Measurements from ENCODE around the gene LRRN4. TPM values are rescaled to one million over a fixed set of nuclear protein-coding genes. Genes with fewer than 3 reads are reported as not detected.

LRRN4 gene
- total RNA-seq, result not detected

- no peak for DNase-seq
Observed at GRCh38 chr20:6053776-6054688, at the start of gene LRRN4. TSS of gene LRRN4 (minus strand) at chr20:6054060. CDS start at chr20:6052799, 1,261 bp downstream.

DNA sequence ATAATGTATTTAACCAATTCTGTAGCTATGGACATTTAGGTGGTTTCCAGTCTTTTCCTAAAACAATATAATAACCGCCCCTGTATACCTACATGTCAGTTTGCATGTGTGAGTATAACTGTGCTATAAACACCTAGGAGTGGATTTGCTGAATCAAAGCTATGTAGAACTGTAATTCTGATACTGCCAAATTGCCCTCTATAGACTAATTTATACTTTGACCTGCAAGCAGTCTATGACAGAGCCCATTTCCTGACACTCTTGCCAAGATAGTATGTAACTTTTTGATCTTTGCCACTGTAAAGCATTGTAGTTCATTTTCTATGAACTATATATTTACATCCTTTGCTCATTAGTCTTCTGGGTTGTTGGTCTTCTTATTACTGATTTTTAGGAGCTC is 49.4 kb upstream of the LRRN4 start:
- DNase-seq, result no peak

DNA sequence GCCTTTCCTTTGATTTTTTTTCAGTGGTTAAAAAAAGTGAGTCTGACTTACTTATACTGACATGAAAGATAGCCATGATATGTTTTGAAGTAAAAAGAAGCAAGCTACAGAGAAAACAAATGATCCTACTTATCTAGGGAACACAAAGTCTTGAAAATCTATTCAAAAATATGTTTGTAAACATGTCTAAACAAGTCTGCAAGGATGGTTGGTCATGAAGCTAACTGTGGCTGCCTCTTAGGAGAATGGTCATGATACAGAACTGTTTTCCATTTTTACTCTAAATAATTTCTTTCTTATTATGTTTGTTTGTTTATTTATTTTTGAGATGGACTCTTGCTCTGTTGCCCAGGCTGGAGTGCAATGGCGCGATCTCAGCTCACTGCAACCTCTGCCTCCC is 47.5 kb upstream of the LRRN4 start:
- no peak for DNase-seq

GRCh38 chr20:6100246-6100645 is 46.4 kb upstream of the LRRN4 start:
- DNase-seq, result no peak

- no peak for DNase-seq
Observed at GRCh38 chr20:6099819-6100218, 46.0 kb upstream of the LRRN4 start.

DNA sequence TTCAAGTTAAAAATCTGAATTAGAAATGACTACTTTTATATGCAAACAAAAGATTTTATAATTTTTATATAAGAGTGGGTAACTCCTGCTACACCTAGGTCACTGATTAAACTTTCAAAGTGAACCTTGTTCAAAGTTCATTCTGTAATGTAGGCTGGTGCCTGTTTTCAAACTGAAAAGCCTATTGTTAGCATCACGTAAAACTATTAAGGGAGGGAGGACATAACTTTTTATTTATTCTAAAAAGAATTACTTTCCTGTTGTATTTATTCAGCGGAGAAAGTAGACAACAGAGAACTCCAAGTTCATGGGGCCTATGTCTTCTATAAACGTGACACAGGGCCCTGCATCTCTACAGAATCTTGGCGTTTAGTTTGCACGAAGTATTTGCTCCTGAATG is 41.5 kb upstream of the LRRN4 start:
- no peak for DNase-seq

DNA sequence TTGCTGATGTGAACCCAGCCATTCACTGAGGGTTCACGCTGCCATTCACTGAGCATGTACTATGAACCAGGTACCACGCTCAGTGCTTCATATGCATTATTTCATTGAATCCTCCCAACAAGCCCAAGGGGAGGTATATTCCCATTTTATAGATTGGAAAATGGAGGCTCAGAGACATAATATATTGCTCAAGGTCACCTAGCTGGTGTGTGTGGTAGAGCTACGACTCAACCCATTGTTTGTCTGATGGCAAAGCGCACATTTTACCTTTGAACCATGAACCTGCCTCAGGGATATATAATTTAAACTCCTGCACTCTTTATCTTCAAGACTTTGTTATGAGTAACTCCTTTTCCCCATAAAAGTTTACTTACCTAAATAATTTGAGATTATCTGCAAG is 40.7 kb upstream of the LRRN4 start:
- DNase-seq, result no peak

- no peak for DNase-seq
Observed at GRCh38 chr20:6094063-6094462, 40.2 kb upstream of the LRRN4 start.

GRCh38 chr20:6091661-6092060 is 37.8 kb upstream of the LRRN4 start:
- no peak for DNase-seq

- no peak for DNase-seq
Observed at GRCh38 chr20:6086868-6087267, 33.0 kb upstream of the LRRN4 start.

GRCh38 chr20:6083926-6084325 is 30.1 kb upstream of the LRRN4 start:
- DNase-seq, result no peak

- no peak for DNase-seq
Observed at GRCh38 chr20:6081236-6081635, 27.4 kb upstream of the LRRN4 start.

GRCh38 chr20:6079016-6079415 is 25.2 kb upstream of the LRRN4 start:
- DNase-seq, result no peak

DNA sequence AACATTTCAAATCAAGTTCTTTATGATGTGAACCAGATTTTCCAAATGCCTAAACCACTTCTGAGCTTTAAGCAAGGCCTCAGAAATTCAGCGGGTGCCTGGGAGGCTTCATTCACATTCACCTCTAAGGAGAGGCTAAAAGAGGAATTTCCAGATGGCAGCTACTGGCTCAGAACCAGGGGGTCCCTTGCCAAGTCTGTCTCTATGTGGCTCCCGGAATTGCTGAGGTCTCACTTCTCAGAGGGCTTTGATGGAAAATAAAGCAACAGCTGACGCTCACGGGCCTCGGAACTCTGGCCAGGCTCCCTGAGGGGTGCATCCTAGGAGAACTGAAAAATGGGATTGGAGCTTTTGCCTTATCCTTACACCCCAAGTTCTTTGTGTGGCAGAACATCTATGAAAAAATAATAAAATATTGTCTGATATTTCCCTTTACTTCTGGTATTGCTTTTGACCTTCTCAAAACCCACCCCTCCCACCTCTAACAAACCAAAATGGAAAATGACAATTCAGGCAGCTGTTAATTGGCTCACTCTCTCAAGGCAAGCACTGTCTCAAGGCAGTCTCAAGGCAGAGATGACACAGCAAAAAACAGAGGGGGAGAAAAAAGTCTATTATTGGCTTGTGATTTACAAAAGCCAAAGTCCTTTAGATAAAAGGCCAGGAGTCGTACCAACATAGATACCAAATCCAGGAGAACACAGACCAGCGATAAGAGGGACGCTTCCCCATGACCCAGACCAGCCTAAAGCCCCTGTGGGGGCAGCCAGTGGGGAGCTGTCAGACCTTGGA is 21.8 kb upstream of the LRRN4 start:
- DNase-seq, result no peak

GRCh38 chr20:6074784-6075183 is 20.9 kb upstream of the LRRN4 start:
- DNase-seq, result no peak

DNA sequence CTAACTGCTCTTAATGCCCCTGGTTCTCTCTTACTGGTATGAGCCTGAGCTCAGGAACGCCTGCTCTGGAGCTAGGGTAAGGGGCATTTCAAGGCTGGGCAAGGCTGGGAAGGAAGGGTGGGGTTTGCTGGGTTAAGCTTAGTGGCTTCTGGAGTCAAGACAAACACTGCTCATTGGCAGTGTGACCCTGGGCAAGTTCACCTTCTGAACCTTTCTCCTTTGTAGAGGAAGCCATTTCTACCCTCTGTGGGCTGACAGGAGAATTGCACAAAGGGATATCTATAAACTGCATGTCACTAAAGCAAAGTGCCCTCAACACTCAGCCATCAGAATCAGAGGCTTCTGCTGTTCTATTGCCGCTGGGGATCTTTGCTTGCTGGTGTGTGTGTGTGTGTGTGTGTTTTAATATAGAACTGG is 20.3 kb upstream of the LRRN4 start:
- DNase-seq, result no peak

DNA sequence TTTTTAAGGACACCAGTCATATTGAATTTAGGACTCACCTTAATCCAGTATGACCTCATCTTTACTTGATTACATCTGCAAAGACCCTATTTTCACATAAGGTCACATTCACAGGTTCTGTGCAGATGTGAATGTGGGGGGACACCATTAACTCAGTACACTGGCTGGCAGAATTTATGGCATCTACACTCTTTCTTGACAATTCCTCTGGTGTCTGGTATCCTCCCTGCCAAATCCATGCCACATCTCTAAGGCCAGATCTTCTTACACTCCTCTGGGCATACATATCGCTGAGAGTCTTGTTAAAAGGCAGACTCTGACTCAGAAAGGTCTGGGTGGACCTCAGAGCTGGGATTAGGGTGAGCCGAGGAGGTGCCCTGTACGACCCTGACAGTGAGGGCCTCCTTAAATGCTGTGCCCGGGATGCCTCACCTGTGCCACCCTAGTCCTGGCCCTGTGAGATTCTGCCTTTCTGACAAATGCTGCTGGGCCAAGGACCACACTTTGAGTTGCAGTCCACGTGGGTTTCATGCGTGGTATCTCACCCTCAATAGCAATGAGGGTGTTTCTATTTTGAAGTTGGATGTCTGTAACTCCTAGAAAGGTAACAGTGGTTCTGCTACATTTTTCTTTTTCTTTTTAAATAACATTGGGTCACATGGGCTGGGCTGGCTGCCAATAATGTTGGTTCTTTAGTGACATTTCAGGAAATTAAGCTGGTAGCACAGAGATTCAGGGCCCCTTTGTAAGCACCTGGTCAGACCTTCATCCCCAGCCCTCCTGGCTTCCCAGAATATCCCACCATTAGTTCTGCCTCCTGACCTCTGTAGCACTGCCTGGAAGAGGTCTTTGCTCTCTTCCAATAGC is 17.2 kb upstream of the LRRN4 start:
- DNase-seq, result no peak

DNA sequence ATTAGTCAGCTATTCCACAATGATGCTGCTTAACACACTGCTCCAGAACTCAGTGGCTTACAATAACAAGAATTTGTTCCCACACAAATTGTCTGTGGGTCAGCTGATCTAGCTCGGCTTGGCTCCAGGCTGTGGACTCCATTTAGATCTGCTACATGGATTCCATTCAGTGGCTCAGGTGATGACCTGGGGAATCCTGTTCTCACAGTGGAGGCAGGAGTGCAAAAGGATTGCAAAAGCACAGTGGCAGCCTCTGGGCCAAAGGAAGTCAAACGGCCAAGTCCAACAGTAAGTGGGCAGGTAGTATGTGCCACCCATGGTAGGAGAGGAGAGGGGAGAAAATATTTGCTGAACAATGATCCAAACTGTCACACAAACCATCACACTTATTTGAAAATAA is 15.8 kb upstream of the LRRN4 start:
- DNase-seq, result no peak

DNA sequence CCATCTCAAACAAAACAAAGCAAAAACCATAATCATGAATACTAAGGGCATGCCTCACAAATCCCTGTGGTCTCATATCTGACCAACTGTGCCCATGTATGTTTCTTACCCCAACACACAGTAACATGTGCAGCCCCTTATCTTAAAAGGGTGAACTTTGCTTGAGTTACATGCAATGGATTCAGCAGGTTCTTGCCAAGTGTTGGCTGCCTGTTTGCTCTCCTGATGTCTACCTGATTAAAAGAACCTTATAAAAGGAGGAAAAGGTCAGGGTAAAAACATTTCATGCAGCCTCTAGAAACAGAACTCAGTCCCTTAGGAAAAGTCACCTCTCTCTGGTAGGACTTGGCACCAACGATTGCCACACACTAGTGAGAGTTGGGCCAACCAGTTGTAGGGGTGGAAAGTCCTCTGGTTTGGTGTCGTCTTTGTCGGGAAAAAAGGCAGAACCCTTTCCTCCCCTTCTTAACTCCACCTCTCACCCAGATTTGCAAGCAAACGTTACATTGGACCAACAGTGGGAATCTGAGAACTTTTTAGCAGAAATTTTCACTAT is 14.0 kb upstream of the LRRN4 start:
- DNase-seq, result no peak

- DNase-seq, result no peak
Observed at GRCh38 chr20:6066582-6066981, 12.7 kb upstream of the LRRN4 start.

- DNase-seq, result no peak
Observed at GRCh38 chr20:6061544-6061943, 7.7 kb upstream of the LRRN4 start.

- no peak for DNase-seq
Observed at GRCh38 chr20:6060213-6060612, 6.4 kb upstream of the LRRN4 start.

Data from effector CD4-positive, alpha-beta T cell (primary cell).